Transverse colon (tissue), 3 donors: Measurements from ENCODE around the gene PLSCR2.
"Not testable (repeated sequence)": the region's sequence is repeated elsewhere in the genome, so short reads cannot be mapped to it uniquely, and the experiment has no call there.

ENCODE experiments used
- POLR2A ChIP-seq: fragments of 450-650 bp; IDR thresholded peaks from one replicate; pipeline ENCODE4 v1.6.1; 2016; ENCODE audit warnings: antibody characterized with exemption, mild to moderate bottlenecking, moderate library complexity
- TF ChIP-seq, protein P1 (sequence below), 5 experiments: fragments of 200-600 bp in 3 of 5; fragments of 450-650 bp in 2 of 5; sonication (generic) in 3 of 5; IDR thresholded peaks; 1 replicate in 2 of 5; 2 replicates in 3 of 5; pipeline ENCODE4 v1.5.1; 2016 to 2017; ENCODE audit warnings: antibody characterized with exemption in 5 of 5, inconsistent platforms in 3 of 5, mild to moderate bottlenecking in 2 of 5, moderate library complexity in 1 of 5

DNA sequence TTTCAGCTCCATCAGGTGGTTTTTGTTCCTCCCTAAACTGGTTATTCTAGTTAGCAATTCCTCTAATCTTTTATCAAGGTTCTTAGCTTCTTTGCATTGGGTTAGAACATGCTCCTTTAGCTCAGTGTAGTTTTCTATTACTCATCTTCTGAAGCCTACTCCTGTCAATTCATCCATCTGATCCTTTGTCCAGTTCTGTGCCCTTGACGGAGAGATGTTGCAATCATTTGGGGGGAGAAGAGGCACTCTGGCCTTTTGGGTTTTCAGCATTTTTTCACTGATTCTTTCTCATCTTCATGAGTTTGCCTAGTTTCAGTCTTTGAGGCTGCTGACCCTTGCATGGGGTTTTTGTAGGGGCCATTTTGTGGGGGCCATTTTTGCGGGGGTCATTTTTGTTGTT lies 5.6 kb upstream of the PLSCR2 start:
- TF ChIP-seq, protein P1, sequence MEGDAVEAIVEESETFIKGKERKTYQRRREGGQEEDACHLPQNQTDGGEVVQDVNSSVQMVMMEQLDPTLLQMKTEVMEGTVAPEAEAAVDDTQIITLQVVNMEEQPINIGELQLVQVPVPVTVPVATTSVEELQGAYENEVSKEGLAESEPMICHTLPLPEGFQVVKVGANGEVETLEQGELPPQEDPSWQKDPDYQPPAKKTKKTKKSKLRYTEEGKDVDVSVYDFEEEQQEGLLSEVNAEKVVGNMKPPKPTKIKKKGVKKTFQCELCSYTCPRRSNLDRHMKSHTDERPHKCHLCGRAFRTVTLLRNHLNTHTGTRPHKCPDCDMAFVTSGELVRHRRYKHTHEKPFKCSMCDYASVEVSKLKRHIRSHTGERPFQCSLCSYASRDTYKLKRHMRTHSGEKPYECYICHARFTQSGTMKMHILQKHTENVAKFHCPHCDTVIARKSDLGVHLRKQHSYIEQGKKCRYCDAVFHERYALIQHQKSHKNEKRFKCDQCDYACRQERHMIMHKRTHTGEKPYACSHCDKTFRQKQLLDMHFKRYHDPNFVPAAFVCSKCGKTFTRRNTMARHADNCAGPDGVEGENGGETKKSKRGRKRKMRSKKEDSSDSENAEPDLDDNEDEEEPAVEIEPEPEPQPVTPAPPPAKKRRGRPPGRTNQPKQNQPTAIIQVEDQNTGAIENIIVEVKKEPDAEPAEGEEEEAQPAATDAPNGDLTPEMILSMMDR (IDR thresholded peaks at IDR 0.05) = not testable (repeated sequence)
- not testable (repeated sequence) for TF ChIP-seq POLR2A
